Left ventricle myocardium inferior (tissue), 1 donor: ENCODE measurements around the gene CLCN1. TPM values are rescaled to one million over a fixed set of nuclear protein-coding genes. Genes with fewer than 3 reads are reported as not detected.
A peak's percentile ranks its signal among the peaks of the same experiment; 100 is the strongest.

Experiments used
- DNase-seq: peaks from one replicate; pipeline ENCODE4 v3.0.0-alpha.2; 2020
- H3K27ac ChIP-seq: fragments of 200-600 bp; replicated peaks from 2 replicates; pipeline ENCODE4 v1.8.0; 2021
- H3K27me3 ChIP-seq: fragments of 200-600 bp; 2 replicates; pipeline ENCODE4 v1.8.0; 2021; ENCODE audit warnings: low read depth
- H3K36me3 ChIP-seq: fragments of 200-600 bp; 2 replicates; pipeline ENCODE4 v1.8.0; 2021
- H3K4me1 ChIP-seq: fragments of 200-600 bp; 2 replicates; pipeline ENCODE4 v1.8.0; 2021
- H3K4me3 ChIP-seq: fragments of 200-600 bp; 2 replicates; pipeline ENCODE4 v1.8.0; 2021; ENCODE audit warnings: mild to moderate bottlenecking, moderate library complexity
- H3K9me3 ChIP-seq: fragments of 200-600 bp; replicated peaks from 2 replicates; pipeline ENCODE4 v1.8.0; 2021
- CTCF ChIP-seq: fragments of 200-600 bp; IDR thresholded peaks from 2 replicates; pipeline ENCODE4 v1.8.0; 2021; ENCODE audit warnings: antibody characterized with exemption, mild to moderate bottlenecking, borderline replicate concordance
- intact Hi-C: fragments of 100-400 bp; cut with micrococcal nuclease; formaldehyde crosslinking; loops from one replicate; pipeline ENCODE4 v1.11.0; 2022
- total RNA-seq: library from RNA; stranded (reverse); fragmentation: NEBNext Ultra II Directional; extraction: Animal tissue kit (Norgen Biotek cat#: 25700); gene quantifications from one replicate; pipeline ENCODE4 v1.2.1, GENCODE V29; 2021
- donor health status: DM: no; HTN: yes; CAD: no; lungs with severe emphysema.

CLCN1 gene
- total RNA-seq, 1 donor from 2014 or later = not detected

GRCh38 chr7:143373255-143373794, 57.4 kb downstream of the CLCN1 start:
- TF ChIP-seq CTCF = no peak
- no peaks in the 10 kb centered on the region for H3K4me1 ChIP-seq
- peaks cover 14% of the 10 kb centered on the region for H3K27me3 ChIP-seq
- no peaks in the 10 kb centered on the region for H3K36me3 ChIP-seq
- no peak for DNase-seq
- H3K4me3 ChIP-seq = no peak overlapping the region
- H3K27ac ChIP-seq = no peak overlapping the region
- intact Hi-C loops = no loop called here
- no peaks in the 10 kb centered on the region for H3K9me3 ChIP-seq

- Histone ChIP-seq H3K9me3 (no peaks in the 10 kb centered on the region), H3K36me3 (no peaks in the 10 kb centered on the region), H3K27ac (no peak overlapping the region), H3K27me3 (peaks cover 9% of the 10 kb centered on the region), H3K4me1 (peaks cover 8% of the 10 kb centered on the region), H3K4me3 (no peak overlapping the region)
- DNase-seq = no peak
- no peak for TF ChIP-seq CTCF
- intact Hi-C loops = no loop called here
Observed at GRCh38 chr7:143374561-143374960, 58.6 kb downstream of the CLCN1 start.

GRCh38 chr7:143375298-143376034, 59.6 kb downstream of the CLCN1 start:
- Histone ChIP-seq H3K36me3 (no peaks in the 10 kb centered on the region), H3K4me1 (peaks cover 17% of the 10 kb centered on the region), H3K4me3 (no peak overlapping the region), H3K9me3 (no peaks in the 10 kb centered on the region), H3K27me3 (no peaks in the 10 kb centered on the region), H3K27ac (no peak overlapping the region)
- TF ChIP-seq CTCF = no peak
- intact Hi-C loops = no loop called here
- no peak for DNase-seq

GRCh38 chr7:143376396-143376795, 60.5 kb downstream of the CLCN1 start:
- Histone ChIP-seq H3K9me3 (no peaks in the 10 kb centered on the region), H3K36me3 (no peaks in the 10 kb centered on the region), H3K4me1 (peaks cover 23% of the 10 kb centered on the region), H3K27ac (no peak overlapping the region), H3K27me3 (no peaks in the 10 kb centered on the region), H3K4me3 (no peak overlapping the region)
- no peak for DNase-seq
- intact Hi-C loops = no loop called here
- no peak for TF ChIP-seq CTCF

GRCh38 chr7:143379611-143380259, 63.8 kb downstream of the CLCN1 start:
- Histone ChIP-seq H3K36me3 (peaks cover 9% of the 10 kb centered on the region), H3K4me1 (peaks cover 57% of the 10 kb centered on the region), H3K9me3 (no peaks in the 10 kb centered on the region), H3K4me3 (peak overlapping the region; percentile 98), H3K27me3 (no peaks in the 10 kb centered on the region), H3K27ac (peak overlapping the region; percentile 99)
- no peak for DNase-seq
- intact Hi-C loops = no loop called here
- TF ChIP-seq CTCF = no peak
